Frontal cortex (tissue), 4 donors: ENCODE measurements around the gene CNIH3. TPM values are rescaled to one million over a fixed set of nuclear protein-coding genes. Genes with fewer than 3 reads are reported as not detected.
"Not testable (repeated sequence)": the region's sequence is repeated elsewhere in the genome, so short reads cannot be mapped to it uniquely, and the experiment has no call there.

Source experiments
- DNase-seq, 2 donors: peaks; one replicate each; pipeline ENCODE4 v3.0.0; 2012; ENCODE audit warnings: low spot score in 2 of 2
- FAIRE-seq: peaks from 2 replicates; lab custom pipeline; 2012; peaks lifted over from hg19 to GRCh38; lab: Jason Lieb, UNC
- total RNA-seq: library from RNA; depleted of rRNA; stranded (reverse); fragments of >200 nt; gene quantifications from one replicate; pipeline ENCODE4 v1.2.3, GENCODE V29; 2014
- donor health status: control.
- donor health status: control.
- donor health status: control.

CNIH3 gene
- total RNA-seq = 44.0 TPM

- peak in 1 of 2 donors; percentile 43 for DNase-seq
- FAIRE-seq = no peak
Measured at GRCh38 chr1:224615861-224616755, at the start of gene CNIH3. TSS of gene CNIH3 (plus strand) at chr1:224616317. CDS start at chr1:224617175, 858 bp downstream.

GRCh38 chr1:224566492-224566891 lies 49.6 kb upstream of the CNIH3 start:
- FAIRE-seq, DNase-seq: not testable (repeated sequence)

- DNase-seq (no peak), FAIRE-seq (no peak)
Measured at GRCh38 chr1:224569276-224569675, 46.8 kb upstream of the CNIH3 start.

- FAIRE-seq, DNase-seq: not testable (repeated sequence)
Measured at GRCh38 chr1:224571975-224572374, 44.1 kb upstream of the CNIH3 start.

- DNase-seq (no peak), FAIRE-seq (no peak)
Measured at GRCh38 chr1:224579526-224579925, 36.6 kb upstream of the CNIH3 start.

GRCh38 chr1:224580006-224580405 lies 36.1 kb upstream of the CNIH3 start:
- FAIRE-seq (no peak), DNase-seq (no peak)

GRCh38 chr1:224582041-224582440 lies 34.1 kb upstream of the CNIH3 start:
- no peak for DNase-seq
- FAIRE-seq = no peak

GRCh38 chr1:224583774-224584173 lies 32.3 kb upstream of the CNIH3 start:
- no peak for DNase-seq
- FAIRE-seq = no peak

- DNase-seq (no peak), FAIRE-seq (no peak)
Measured at GRCh38 chr1:224585051-224585450, 31.1 kb upstream of the CNIH3 start.

GRCh38 chr1:224587051-224587450 lies 29.1 kb upstream of the CNIH3 start:
- no peak for FAIRE-seq
- DNase-seq = no peak

GRCh38 chr1:224588515-224588914 lies 27.6 kb upstream of the CNIH3 start:
- no peak for FAIRE-seq
- DNase-seq = no peak

- DNase-seq = no peak
- FAIRE-seq = no peak
Measured at GRCh38 chr1:224589006-224589405, 27.1 kb upstream of the CNIH3 start.

GRCh38 chr1:224591326-224591725 lies 24.8 kb upstream of the CNIH3 start:
- DNase-seq (no peak), FAIRE-seq (no peak)

GRCh38 chr1:224592636-224593582 lies 23.2 kb upstream of the CNIH3 start:
- FAIRE-seq (no peak), DNase-seq (no peak)

- no peak for DNase-seq
- FAIRE-seq = no peak
Measured at GRCh38 chr1:224594360-224594759, 21.8 kb upstream of the CNIH3 start.

GRCh38 chr1:224594851-224595250 lies 21.3 kb upstream of the CNIH3 start:
- FAIRE-seq (no peak), DNase-seq (no peak)

- no peak for FAIRE-seq
Measured at GRCh38 chr1:224605482-224606181, 10.5 kb upstream of the CNIH3 start.

GRCh38 chr1:224607188-224608148 lies 8.6 kb upstream of the CNIH3 start:
- DNase-seq = no peak
- FAIRE-seq = no peak

More at GRCh38 chr1:224605482-224606181, 10.5 kb upstream of the CNIH3 start:
- no peak for DNase-seq

- DNase-seq (no peak), FAIRE-seq (no peak)
Measured at GRCh38 chr1:224609333-224609732, 6.8 kb upstream of the CNIH3 start.
